NCI-H1417 treated with DMSO at 0.1 percent for 48 hours (cell line): ENCODE measurements around the gene ZBTB25.

Experiments
- DNase-seq: peaks from one replicate; lab custom pipeline; 2025; lab: John Stamatoyannopoulos, UW

ZBTB25 gene

DNA sequence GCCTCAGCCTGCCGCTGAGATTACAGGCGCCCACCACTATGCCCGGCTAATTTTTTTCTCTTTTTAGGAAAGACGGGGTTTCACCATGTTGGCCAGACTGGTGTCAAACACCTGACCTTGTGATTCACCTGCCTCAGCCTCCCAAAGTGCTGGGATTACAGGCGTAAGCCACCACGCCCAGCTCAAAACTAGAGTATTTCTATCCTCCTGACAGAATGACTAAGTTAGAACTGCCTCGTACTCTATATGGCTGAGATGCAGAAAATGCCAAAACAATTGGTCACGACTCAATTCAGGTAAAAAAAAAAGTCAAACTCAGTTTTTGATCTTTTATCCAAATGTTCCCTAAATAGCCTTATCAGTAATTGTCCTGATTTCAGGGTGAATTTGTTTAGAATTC is 27.2 kb downstream of the ZBTB25 start:
- DNase-seq: no peak

DNA sequence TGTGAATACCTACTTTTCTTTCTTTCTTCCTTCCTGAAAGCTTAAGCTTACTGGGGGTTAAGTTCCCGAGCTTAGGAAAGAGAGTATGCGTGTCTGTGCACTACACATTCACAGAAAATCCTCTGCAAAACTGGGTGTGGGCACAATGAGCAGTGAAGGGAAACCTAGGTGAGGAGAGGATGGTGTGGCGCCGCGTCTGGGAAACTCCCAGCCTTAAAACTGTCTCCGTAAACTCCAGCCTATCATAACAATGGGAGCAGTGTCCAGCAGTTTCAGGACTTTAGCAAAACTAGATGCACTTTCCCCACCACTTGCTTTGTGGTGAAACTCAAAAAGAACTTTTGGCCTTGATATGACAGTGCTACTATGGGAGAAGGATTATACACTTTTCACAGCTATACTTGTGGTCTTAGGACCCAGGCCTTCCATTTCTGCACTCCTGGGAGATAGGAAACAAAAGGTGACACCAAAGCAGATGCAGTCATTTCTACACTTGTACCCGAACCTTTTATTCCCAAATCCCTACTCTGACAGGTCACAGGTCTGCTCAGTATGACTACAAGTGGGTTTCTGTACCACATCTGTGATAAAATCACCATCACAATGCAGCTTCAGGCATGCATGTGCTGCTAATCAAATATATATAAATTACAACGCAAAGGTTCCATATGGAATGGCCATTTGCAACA is 27.9 kb downstream of the ZBTB25 start:
- no peak for DNase-seq

DNA sequence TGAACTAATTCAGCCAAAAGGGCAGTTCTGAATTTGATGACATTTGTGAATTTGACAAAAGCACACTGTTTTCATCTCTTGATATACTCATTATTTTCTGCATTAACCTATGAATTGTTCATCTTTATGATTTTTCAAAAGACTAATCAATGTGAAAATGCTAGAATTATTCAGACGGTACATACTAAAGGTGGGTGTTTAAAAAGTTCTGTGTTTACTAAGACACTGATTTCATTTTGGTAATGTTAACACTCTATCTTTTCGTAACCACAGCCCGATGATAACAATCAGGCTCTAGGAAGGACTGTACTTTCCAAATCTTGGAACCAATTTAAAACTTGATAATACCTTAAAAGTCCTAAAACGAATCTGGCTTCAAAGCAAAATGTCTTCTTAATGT is 28.9 kb downstream of the ZBTB25 start:
- no peak for DNase-seq

DNA sequence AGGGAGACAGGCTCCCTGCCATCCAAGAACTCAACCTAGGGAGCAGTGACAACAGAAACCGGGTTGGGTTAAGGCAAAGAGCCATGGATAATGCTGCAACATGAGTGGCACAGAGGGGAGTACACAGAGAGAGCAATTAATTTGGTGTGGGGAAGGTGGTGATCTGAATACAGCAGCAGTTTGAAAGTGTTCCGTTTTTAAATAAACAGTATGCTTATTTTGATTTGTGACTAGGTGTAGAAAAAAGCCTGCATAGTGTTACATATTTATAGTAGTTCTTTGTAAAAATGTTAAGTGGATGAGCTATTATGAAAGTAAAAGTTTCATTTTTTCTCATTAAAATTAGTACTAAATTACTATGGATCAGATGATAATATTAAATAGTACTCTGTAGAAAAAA is 29.6 kb downstream of the ZBTB25 start:
- DNase-seq: no peak

DNA sequence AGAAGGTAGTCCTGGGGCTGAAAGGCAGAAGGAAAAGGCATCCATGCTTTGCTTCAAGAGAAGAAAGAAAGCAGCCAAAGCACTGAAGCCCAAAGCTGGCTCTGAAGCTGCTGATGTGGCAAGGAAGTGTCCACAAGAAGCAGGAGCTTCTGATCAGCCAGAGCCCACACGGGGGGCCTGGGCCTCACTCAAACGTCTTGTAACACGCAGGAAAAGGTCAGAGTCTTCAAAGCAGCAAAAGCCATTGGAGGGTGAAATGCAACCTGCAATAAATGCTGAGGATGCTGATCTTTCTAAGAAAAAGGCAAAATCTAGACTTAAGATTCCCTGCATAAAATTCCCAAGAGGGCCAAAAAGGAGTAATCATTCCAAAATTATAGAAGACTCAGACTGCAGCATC is 35.2 kb downstream of the ZBTB25 start:
- DNase-seq: no peak

DNA sequence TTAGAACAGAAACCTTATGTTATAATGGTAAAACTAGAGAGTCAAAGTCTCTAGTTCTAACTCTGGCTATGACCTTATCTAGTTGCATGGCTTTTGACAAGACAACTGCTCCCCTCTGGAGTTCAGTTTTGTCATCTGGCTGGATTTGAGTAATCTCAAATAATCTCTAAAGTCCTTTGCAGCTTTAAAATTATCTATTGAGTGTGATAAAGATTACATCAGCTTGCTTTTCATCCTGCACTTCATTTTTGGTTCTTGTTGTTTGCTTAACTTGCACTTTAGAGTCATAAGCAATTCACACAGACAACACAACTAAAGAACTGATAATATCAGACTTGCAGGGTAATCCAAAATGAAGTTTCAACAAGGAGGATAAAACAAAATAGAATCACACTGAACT is 36.1 kb downstream of the ZBTB25 start:
- DNase-seq: no peak

DNA sequence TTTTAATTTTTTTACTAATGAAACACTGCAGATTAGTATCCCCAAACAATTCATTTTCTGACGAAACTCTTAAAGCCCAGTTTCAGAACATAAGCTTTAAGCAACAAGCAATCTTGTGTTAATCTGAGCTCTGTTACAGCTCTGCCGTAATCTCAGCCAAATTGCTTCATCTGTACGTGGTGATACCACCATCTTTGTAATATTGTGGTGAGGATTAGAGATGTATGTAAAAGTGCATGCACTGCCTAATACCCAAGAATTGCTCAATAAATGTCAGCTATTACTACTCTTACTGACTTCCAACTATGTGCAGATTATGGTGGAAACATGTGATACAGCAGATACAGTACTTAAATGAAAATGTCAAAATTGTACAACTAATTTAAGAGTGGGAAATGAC is 36.5 kb downstream of the ZBTB25 start:
- no peak for DNase-seq

DNA sequence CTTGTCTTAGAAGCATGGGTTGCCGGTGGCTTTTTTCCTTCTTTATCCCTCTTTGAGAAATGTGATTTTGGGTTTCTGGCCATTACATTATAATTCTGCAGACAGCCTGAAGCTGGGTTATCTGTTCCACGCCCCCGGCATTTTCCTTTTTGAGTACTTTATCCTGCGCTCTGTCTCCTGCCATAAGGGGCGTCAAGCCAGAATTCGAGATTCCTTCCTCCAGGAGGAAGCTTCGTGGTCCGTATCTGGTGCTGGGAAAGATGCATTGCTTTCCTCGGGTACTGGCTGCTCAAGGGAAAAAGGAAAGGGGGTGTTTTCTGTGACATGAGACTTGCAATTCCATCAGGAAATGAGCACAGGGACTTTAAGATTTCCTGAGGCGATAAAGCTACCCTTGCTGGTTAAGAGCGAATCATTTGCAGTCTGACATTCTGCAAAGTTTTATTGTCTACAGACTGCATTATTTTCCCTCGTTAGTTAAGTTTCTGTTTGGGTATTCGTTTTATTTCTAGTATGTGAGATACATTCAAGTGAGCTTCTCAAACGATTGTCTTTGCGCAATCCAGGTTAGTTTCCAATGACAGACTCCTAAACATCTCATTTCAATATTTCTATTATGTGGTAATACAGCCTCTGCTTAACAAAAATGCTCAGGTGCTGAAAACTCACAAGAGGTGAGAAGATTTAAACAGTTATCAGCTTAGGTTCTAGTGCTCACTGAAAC is 37.6 kb downstream of the ZBTB25 start:
- no peak for DNase-seq

DNA sequence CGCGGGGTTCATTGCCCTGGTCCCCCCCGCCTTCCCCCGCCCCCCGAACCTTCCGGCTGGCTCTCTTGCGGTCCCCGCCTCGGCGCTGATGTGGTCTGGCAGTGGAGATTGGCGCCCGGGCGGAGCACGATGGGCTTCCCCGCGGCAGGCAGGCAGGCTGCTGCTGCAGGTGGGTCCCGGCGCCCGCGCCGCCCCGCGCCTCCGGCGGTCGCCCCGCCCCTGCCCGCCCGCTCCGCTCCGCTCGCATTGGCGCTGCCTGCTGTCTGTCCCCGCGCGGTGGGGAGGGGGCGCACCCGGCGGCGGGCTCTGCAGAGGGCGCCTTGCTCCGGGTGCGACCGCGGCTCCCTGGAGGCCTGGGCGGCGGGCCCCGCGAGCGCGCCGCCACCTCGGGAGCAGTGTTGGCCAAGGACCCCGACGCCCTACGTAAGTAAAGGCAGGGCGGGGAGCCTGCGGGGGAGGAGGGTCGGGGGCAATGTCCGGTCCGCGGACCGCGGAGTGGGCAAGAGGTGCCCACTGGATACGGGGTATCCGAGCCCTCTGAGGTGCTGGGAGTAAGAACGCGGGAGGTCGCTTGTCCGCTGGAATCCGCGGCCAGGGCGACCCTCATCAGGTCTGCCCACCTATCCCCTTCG is 38.3 kb downstream of the ZBTB25 start, which contains the start of gene AKAP5:
TSS of gene AKAP5 (plus strand) at position 309 of the 632 bp plus-strand sequence. CDS start 2,896 bp downstream, outside the sequence.
- DNase-seq: no peak

DNA sequence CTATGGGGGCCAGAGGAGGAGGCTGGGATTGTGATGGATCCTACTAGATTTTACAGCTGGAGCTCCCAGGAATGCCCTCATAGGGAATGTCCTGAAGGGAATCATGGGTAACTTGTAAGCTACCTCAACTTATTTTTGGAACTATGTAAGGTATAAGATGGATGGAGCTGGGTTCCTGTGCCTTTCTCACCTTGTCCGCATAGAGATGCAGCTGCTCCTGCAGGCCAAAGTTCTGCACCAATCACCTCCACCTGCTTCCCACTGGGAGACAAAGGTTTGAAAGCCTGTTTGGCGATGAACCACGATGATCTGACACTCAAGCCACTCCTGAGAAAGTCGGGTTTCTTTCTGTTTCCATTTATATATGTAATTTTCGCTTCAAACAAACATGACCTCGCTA is 39.0 kb downstream of the ZBTB25 start:
- DNase-seq: peak; percentile 5

DNA sequence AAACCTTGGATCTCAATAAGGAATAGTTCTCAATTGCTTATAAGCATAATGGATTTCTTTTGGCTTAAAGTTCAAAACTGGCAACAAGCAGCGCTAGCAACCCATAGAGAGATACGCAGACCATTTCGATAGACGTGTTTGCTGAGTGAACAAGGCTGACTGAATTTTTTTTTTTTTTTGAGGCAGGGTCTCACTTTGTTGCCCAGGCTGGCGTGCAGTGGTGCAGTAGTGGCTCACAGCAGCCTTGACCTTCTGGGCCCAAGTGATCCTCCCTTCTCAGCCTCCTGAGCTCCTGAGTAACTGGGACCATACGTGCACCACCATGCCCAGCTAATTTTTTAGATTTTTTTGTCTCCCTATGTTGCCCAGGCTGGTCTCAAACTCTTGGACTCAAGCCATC is 39.8 kb downstream of the ZBTB25 start:
- DNase-seq: no peak

DNA sequence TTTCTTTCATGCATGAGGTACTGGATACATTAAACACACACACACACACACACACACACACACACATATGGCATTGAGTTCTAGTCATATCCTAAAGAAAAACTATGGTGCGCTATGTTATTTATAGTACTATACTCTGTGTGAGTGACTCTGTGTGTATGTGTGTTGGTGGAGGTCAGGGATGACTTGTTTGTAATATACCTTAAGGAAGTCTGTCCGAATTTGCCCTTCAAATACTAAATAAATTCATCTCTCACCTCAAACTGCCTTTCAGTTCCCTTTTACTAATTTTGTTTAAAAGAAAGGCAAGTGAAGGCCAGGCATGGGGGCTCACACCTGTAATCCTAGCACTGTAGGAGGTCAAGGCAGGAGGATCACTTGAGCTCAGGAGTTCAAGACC is 40.4 kb downstream of the ZBTB25 start:
- no peak for DNase-seq

DNA sequence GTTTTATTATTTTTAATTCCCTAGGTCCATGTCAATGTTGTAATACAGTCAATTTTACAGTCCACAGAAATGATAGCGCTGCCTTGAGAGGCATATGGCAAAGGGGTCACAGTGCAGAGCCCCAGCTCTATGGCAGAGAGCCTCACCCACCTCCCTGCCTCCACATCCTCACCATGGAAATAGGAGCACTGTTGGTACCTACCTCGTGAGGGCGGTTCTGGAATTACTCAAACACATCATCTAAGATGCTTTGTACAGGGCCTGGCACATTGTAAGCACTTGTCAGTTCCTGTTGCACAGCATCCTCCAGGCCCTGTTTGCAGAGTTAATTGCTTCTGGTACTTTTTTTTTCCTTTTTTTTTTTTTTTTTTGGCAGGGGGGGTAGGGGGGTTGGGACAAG is 42.4 kb downstream of the ZBTB25 start:
- no peak for DNase-seq

DNA sequence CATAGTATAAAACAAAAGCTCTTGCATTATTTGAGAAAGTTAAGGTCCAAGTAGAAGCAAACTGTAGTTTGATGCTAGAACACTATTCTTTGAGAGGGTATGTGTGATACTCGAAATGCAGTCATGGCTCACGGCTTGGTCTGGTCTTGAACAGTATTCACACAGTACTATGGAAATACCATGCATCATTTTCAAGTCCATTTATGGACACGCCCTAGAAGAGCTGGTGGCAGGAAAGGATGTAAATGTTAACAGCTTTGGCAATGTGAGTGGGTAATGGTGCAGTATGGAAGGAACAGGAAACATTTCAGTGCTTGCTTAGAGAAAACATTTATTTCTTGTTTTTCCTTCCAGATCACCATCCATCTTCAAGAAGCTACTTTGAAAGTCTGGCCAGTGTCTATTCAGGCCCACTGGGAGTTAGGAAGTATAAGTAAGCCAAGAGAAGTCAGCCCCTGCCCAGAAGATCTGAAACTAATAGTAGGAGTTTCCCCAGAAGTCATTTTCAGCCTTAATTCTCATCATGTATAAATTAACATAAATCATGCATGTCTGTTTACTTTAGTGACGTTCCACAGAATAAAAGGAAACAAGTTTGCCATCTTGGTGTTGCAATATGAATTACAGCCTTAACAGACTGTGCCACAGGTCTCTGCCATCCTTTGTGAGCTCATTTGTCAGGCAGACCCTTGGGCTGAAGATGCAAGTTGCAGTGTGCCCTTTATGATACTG is 44.1 kb downstream of the ZBTB25 start:
- no peak for DNase-seq

DNA sequence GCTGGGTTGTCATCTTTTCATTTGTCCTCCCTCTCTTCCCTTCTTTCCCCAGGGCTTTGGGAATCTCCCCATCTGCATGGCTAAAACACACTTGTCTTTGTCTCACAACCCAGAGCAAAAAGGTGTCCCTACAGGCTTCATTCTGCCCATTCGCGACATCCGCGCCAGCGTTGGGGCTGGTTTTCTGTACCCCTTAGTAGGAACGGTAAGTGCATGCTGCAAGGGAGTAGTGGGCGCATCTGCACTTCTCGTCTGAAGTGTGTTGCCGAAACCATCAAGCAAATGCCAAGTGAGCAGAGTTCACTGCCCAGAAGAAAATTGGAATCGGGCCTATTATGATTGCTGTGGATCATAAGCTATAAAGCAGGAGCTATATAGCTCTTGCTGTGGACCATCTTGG is 49.0 kb downstream of the ZBTB25 start:
- no peak for DNase-seq

DNA sequence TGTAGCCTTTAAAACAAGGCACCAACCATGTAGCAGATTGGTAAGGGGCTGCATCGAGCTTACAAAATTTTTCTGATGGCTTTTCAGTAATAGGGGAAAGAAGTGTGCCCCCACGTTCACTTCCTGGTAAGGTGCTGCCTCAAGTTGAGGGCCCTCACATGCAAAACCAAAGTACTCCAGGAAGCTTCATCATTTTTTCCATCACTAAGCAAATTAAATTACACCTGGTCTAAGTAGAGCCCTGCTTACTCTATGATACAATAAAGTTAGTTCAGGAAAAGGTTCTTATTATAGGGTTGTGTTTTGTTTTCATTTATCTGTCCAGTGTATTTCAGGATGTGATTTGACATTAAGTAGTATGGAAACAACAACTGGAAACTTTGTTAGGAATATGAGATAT is 53.4 kb downstream of the ZBTB25 start:
- DNase-seq: no peak

DNA sequence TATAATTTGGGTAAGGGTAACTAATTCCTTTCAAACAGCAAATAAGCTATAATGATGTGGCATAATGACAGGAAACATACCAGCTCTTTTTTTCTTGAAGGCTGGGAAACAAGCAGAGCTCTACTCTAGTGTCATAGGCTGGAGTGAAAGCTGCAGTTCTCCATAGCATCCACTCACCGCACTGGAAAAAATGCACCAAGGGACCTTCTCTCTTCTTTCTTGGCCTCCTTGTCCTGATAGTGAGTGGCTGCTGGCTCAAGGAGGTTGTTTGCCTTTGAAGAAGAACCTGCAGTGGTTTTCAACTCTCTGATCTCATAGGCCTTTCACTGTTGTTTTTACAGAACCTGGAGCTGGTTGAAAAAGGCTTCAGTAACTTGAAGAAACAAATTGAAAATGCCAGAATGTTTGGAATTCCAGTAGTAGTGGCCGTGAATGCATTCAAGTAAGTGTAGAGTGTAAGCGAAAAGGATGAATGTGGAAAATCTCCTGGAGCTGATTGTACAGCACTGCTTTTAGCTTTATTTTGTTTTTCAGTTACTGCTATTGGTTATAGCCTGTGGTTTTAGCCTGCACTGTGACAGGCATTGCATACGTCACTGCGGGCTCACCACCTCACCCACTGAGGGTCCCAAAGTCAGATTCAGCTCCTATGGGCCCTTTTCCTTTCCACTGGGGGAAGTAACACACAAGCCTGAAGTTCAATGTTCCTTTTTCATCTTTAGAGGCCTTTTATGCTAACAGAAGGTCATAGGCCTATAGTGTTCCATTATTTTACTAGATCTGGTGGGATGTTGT is 55.6 kb downstream of the ZBTB25 start:
- DNase-seq: no peak

DNA sequence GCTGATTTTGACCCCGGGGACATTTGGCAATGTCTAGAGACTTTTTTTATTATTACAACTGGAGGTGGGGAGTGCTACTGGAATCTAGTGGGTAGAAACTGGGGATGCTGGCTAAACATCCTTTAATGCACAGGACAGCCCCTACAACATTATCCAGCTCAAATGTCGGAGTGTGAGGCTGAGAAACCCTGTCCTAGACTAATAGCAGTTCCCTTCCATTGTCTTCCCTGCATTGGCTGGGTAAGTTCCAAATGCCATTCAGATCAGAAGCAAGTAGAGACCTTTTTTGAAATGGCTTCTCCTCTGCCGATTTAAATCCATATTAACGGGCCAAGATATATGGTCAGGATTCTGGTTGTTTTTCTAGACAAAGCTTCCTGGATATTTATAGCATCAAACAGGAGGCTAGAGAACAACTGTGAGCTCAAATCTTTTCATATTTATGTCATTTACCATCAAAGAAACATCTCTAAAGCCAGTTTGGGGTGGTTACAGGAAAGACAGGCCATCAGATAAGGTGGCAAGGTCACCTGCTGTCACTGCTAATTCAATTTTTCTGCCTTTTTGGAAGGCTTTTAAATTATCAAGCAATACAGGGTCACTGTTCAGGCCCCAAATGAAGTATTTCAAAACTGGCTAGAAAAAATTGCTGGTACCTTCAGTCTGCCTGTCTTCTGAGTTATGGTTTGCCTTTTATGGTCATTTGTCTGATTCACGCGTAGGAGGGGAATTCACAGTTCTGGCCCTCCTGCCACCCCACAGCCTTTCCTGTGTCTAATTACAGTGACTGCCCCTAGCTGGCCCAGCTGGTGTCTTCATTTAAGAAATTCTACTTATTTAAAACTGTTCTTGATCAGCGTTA is 58.4 kb downstream of the ZBTB25 start:
- no peak for DNase-seq

DNA sequence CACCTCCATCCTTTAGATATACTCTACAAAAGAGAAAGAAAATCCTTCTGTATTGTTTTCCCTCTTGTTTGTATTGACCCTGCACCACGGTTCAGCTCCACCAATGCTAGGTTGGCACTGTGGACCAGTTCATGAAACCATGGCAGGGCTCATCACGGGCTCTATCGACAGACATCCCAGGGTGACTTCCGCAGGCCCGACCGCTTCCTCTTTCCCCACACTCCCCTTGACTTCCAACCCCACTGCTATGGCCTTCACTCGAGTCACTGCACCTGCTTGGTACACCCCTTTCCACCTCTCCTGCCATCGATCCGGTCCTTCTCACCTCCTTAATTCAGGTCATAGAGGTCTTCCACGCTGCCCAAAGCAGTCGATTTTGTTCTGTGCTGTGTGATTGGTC is 59.5 kb downstream of the ZBTB25 start:
- no peak for DNase-seq

DNA sequence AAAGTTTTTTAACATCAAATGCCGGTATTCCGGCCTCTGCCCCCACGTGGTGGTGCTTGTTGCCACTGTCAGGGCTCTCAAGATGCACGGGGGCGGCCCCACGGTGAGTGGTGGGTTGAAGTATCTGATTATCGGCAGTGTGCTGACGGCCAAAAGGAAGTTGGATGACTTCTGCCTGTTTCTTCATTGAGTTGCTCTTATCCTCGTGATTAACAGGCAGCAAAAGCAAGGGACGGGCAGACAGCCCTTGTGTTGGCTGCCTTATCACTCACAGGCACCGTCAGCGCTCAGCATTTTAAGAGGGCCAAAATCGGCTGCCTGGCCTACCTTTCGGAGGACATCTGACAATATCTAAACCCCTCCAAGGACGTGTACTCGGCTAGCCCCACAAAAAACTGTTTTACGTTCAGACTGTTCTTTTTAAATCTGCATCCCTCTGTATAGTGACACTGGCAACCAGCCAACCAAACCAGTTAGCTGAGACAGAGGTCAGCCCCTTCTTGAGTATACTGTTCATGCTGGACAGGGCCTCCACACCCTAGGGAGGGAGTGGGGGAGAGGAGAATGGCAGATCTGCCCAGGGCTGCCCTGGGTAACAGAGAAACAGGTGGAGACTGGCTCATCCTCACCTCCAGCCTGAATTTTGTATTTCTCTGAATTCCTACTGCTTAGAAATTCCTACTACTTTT is 61.2 kb downstream of the ZBTB25 start:
- no peak for DNase-seq
